ENCODE results near the gene TFDP2. TPM values are rescaled to one million over a fixed set of nuclear protein-coding genes. Genes with fewer than 3 reads are reported as not detected.
A peak's percentile ranks its signal among the peaks of the same experiment; 100 is the strongest.

The TFDP2 gene
- total and polyA plus RNA-seq, 11 donors = 18.3 to 80.9 (median 52.2) TPM

DNA sequence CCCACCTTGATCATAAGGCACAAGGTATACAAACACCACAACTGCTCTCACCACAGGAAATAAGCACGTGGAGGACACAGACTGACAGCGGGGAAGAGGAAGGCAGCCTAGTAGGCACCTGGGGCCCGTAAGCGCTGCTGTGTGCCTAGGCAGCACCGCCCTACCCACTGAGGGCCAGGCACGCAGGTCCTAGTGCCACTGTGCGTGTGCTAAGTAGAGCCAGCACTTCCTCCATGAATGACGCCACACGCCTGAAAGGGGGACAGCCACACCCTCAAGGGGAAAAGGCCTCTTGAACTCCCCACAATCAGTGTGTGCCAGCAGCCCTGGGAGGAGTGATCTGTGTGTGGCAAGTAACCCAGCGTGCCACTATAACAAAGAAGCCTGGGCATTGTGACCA is 199.9 kb downstream of the TFDP2 start:
- ATAC-seq = peak in 1 of 4 donors; percentile 18
- intact Hi-C loops (cut with DNase I) = no loop called here

DNA sequence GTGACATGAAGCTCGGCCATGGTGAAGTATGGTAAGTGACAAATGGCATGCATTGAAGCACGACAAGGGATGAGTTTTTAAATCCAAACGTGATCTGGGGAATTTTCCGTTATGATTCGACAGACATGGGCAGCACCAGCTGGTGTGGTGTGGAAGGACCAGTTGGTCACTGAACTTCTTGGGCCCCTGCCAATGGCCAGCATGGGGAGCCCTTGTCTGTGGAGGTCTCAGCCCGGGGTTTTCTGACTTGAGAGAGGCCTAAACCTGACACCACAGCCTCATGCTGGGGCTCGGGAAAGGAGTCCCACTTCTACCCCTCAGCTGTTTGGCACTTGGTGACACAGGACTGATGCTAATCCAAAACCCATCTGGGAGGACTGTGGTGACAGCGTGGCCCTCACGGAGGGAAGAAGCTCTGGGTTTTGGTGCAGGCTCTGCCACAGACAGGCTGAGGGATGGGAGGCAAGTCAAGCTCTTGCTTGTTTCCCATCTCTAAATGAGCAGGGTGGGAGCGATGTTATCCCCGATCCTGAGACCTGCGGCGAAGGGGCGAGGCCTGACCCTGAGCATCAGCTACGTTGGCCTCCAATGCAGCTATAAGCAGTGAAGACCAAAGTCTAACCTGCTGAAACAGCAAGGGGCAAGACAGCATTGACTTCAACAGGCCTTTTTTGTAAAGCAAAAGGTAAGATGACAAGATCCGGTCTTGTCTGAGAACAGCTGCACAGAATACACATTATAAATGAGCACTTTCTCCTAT is 203.4 kb downstream of the TFDP2 start:
- H3K27me3 ChIP-seq = no peaks in the 10 kb centered on the region
- DNase-seq (no peak), ATAC-seq (no peak)
- H3K4me3 ChIP-seq = no peak overlapping the region
- no peak for TF ChIP-seq POLR2A (IDR thresholded peaks at IDR 0.05)
- no peak for TF ChIP-seq CTCF (IDR thresholded peaks at IDR 0.05)
- no peak overlapping the region for H3K27ac ChIP-seq
- intact Hi-C loops (cut with DNase I) = no loop called here
- peaks cover 0 to 9% (median 0%) of the 10 kb centered on the region in 9 donors for H3K36me3 ChIP-seq
- H3K9me3 ChIP-seq = no peaks in the 10 kb centered on the region
- H3K4me1 ChIP-seq = no peaks in the 10 kb centered on the region
- 90 to 93% (median 92%) methylated on average over 16 of the region's 16 CpGs for WGBS, 4 donors

More for the DNA sequence above, 199.9 kb downstream of the TFDP2 start:
- DNase-seq = peak in 1 of 5 donors; percentile 10
- TF ChIP-seq CTCF (IDR thresholded peaks at IDR 0.05) (no peak), POLR2A (IDR thresholded peaks at IDR 0.05) (no peak)
- H3K9me3 ChIP-seq = no peaks in the 10 kb centered on the region
- no peak overlapping the region for H3K4me3 ChIP-seq
- H3K4me1 ChIP-seq = no peaks in the 10 kb centered on the region
- 91 to 98% (median 97%) methylated on average over 10 of the region's 10 CpGs for WGBS, 4 donors
- H3K36me3 ChIP-seq = peaks cover 0 to 25% (median 15%) of the 10 kb centered on the region in 9 donors
- no peaks in the 10 kb centered on the region for H3K27me3 ChIP-seq
- H3K27ac ChIP-seq = no peak overlapping the region

- ATAC-seq = peak in 1 of 4 donors; percentile 11
- intact Hi-C loops (cut with DNase I) = no loop called here
- Histone ChIP-seq H3K36me3 (no peaks in the 10 kb centered on the region), H3K4me3 (no peak overlapping the region), H3K4me1 (no peaks in the 10 kb centered on the region), H3K27me3 (no peaks in the 10 kb centered on the region), H3K27ac (no peak overlapping the region), H3K9me3 (no peaks in the 10 kb centered on the region)
- WGBS, 4 donors = 91 to 95% (median 94%) methylated on average over 8 of the region's 8 CpGs
- no peak for DNase-seq
- TF ChIP-seq POLR2A (IDR thresholded peaks at IDR 0.05) (no peak), CTCF (IDR thresholded peaks at IDR 0.05) (no peak)
These were observed 207.3 kb downstream of the TFDP2 start for GRCh38 chr3:141942006-141942405.

DNA sequence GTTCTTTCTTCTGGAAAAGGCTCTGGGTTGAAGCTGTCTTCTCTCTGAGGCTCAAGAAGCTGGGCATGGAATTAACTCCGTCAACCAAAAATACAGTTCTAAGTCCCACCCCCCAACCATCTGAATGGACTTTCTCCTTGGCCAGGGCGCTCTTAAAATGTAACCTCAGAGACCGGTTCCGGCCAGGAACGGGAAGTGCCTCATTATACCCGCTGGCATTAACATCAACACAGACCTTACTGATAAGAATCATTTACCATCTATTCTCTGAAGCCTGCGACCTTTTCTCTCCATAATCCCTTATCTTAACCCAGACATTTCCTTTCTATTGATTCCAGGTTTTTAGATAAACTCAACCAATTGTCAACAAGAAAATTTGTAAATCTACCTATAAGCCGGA is 208.3 kb downstream of the TFDP2 start:
- Histone ChIP-seq H3K27me3 (no peaks in the 10 kb centered on the region), H3K36me3 (no peaks in the 10 kb centered on the region), H3K4me1 (no peaks in the 10 kb centered on the region), H3K27ac (no peak overlapping the region), H3K9me3 (no peaks in the 10 kb centered on the region), H3K4me3 (no peak overlapping the region)
- intact Hi-C loops (cut with DNase I) = no loop called here
- DNase-seq (no peak), ATAC-seq (peak in 2 of 4 donors; percentile 28 to 46)
- 60 to 74% (median 69%) methylated on average over 8 of the region's 8 CpGs for WGBS, 4 donors
- TF ChIP-seq POLR2A (IDR thresholded peaks at IDR 0.05) = no peak
- no peak for TF ChIP-seq CTCF (IDR thresholded peaks at IDR 0.05)
